Brain microvascular endothelial cell (primary cell): ENCODE measurements around the gene ARHGDIB.

Experiments used
- DNase-seq: peaks from one replicate; pipeline ENCODE4 v3.0.0-alpha.2; 2020
- H3K27ac ChIP-seq: fragments of 250-450 bp; sonication (Bioruptor Pico); 2 replicates; pipeline ENCODE4 v1.5.1; 2020; ENCODE audit warnings: mild to moderate bottlenecking, moderate library complexity
- H3K27me3 ChIP-seq: fragments of 250-450 bp; sonication (Bioruptor Pico); replicated peaks from 2 replicates; pipeline ENCODE4 v1.5.1; 2020; ENCODE audit warnings: mild to moderate bottlenecking
- H3K36me3 ChIP-seq: fragments of 250-450 bp; sonication (Bioruptor Pico); replicated peaks from 2 replicates; pipeline ENCODE4 v1.5.1; 2020; ENCODE audit warnings: mild to moderate bottlenecking
- H3K4me3 ChIP-seq: 2 replicates; pipeline ENCODE4 v1.5.1; 2011; ENCODE audit warnings: low read depth, mild to moderate bottlenecking, control low read depth, low read length, moderate library complexity
- in situ Hi-C: cut with HindIII; loops from 2 replicates; pipeline ENCODE4 v1.10.0; 2017; ENCODE audit warnings: low sequenced_read_pairs, low pct_ligation_motif_present
- TF ChIP-seq, protein P1 (sequence below): IDR thresholded peaks from 2 replicates; pipeline ENCODE4 v1.5.1; 2011; ENCODE audit warnings: low read depth, mild to moderate bottlenecking, moderate library complexity, low read length, control low read depth, inconsistent platforms; ENCODE audit errors: missing control alignments

ARHGDIB gene

DNA sequence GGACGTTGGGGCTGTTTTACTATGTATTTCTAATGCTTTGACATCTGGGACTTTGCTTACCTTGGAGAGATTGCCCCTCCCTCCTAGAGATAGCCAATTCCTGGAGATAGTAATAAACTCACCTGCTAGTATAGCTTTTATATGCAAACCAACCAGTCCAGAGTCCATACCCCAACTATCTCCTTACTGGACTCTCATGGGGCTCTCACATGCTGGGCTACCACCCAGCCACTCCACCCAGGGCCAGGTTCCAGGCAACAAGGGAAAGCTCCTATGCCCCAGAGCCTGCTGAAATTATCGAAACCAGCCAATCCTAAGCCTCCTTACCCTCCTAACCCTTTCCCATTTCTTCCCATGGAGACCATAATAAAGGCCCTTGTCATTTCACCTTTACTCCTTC is 50.3 kb downstream of the ARHGDIB start:
- DNase-seq = no peak
- Histone ChIP-seq H3K36me3 (no peaks in the 10 kb centered on the region), H3K27ac (no peak overlapping the region), H3K4me3 (no peak overlapping the region), H3K27me3 (no peaks in the 10 kb centered on the region)
- in situ Hi-C loops = no loop called here
- TF ChIP-seq, protein P1, sequence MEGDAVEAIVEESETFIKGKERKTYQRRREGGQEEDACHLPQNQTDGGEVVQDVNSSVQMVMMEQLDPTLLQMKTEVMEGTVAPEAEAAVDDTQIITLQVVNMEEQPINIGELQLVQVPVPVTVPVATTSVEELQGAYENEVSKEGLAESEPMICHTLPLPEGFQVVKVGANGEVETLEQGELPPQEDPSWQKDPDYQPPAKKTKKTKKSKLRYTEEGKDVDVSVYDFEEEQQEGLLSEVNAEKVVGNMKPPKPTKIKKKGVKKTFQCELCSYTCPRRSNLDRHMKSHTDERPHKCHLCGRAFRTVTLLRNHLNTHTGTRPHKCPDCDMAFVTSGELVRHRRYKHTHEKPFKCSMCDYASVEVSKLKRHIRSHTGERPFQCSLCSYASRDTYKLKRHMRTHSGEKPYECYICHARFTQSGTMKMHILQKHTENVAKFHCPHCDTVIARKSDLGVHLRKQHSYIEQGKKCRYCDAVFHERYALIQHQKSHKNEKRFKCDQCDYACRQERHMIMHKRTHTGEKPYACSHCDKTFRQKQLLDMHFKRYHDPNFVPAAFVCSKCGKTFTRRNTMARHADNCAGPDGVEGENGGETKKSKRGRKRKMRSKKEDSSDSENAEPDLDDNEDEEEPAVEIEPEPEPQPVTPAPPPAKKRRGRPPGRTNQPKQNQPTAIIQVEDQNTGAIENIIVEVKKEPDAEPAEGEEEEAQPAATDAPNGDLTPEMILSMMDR = no peak

DNA sequence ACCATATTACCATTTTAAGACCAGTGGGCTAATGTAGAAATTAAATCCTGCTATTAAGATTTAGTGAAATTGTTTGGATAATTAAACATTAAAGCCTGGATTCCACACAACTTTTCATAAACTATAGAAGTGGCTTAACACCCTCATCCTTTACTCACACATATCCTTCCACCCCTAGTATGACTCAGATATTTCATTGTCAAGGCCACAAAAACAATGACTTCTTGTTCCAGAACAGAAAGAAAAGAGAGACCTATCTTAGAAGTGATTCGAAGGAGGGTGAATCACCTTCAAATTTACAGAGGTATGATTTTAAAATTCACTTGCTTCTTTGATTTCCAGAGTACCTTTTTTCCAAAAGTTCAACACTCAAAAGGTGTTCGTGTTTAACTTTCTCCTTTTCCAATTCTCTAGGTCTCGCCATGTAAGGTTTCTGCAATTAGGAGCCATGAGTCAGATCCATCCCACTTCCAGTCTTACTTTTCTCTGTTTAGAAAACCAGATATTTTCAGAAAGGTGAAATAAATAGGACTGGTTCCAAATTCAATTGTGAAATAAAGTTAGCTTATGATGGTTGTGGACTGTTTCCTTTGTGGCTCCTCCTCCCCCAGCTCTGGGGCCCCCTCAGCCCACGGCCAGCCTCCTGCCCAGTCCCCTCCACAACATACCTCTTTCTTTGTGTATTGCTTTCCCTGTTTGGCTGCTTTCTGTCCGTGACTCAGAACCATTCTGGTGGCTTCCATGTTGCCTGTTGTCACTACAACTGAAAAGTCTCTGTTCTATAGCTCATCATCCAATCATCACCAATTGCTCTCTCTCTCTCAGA is 51.1 kb downstream of the ARHGDIB start:
- in situ Hi-C loops = no loop called here
- DNase-seq = no peak

DNA sequence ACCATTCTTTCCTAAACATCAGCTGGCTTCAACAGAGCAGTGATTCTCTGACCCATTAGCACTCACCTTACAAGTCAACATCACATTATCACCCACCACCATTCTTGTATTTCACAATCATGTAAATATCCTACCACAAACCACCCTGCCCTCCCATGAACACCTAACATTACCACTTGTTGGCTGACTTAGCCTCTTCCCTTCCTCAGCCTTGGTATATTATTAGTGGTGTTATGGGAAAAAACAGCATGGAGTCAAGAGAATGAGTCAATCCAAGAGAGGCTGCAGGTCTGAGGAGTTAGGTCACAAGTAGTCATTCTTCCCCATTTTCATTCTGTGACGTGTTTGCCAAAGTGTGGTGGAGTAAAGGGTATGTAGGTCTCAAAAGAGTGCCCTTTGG is 53.4 kb downstream of the ARHGDIB start:
- no peak for DNase-seq
- Histone ChIP-seq H3K4me3 (no peak overlapping the region), H3K27ac (no peak overlapping the region), H3K36me3 (no peaks in the 10 kb centered on the region), H3K27me3 (no peaks in the 10 kb centered on the region)
- TF ChIP-seq, protein P1 = no peak
- in situ Hi-C loops = no loop called here

More for the DNA sequence above, 51.1 kb downstream of the ARHGDIB start:
- TF ChIP-seq, protein P1 = no peak
- no peaks in the 10 kb centered on the region for H3K36me3 ChIP-seq
- H3K27ac ChIP-seq = peak overlapping the region; percentile 56
- H3K27me3 ChIP-seq = no peaks in the 10 kb centered on the region
- no peak overlapping the region for H3K4me3 ChIP-seq

DNA sequence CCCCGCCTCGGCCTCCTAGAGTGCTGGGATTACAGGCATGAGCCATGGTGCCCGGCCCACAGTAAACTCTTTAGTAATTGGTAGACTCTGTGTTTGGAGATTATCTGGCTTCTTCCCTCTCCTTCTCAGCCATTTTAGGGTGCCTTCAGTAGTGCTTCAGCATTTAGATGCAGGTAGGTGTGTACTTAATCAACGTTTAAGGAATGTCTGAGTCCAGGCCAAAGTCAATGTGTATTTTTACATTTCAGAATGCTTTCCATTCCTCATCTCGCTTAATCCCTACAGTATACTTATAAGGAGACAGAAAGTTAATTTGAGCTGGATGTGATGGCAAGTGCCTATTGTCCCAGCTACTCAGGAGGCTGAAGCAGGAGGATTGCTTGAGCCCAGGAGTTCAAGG is 55.3 kb downstream of the ARHGDIB start:
- DNase-seq = no peak
- Histone ChIP-seq H3K4me3 (no peak overlapping the region), H3K27me3 (no peaks in the 10 kb centered on the region), H3K27ac (no peak overlapping the region), H3K36me3 (no peaks in the 10 kb centered on the region)
- in situ Hi-C loops = no loop called here
- TF ChIP-seq, protein P1 = no peak

GRCh38 chr12:14905269-14906004 is 56.0 kb downstream of the ARHGDIB start:
- TF ChIP-seq, protein P1 = no peak
- no peak overlapping the region for H3K27ac ChIP-seq

More at GRCh38 chr12:14905269-14906004, 56.0 kb downstream of the ARHGDIB start:
- in situ Hi-C loops = no loop called here
- Histone ChIP-seq H3K4me3 (no peak overlapping the region), H3K27me3 (no peaks in the 10 kb centered on the region), H3K36me3 (no peaks in the 10 kb centered on the region)
- no peak for DNase-seq
